MG63 (cell line): Measurements from ENCODE around the gene ENKD1. TPM values are rescaled to one million over a fixed set of nuclear protein-coding genes. Genes with fewer than 3 reads are reported as not detected.

Source experiments
- DNase-seq: peaks from one replicate; pipeline ENCODE4 v3.0.0-alpha.2; 2020
- H3K27me3 ChIP-seq: fragments of 250-450 bp; sonication (Bioruptor Pico); 2 replicates; pipeline ENCODE4 v1.5.1; 2020; ENCODE audit warnings: mild to moderate bottlenecking, moderate library complexity
- H3K36me3 ChIP-seq: fragments of 250-450 bp; sonication (Bioruptor Pico); 2 replicates; pipeline ENCODE4 v1.5.1; 2020; ENCODE audit warnings: mild to moderate bottlenecking, moderate library complexity
- H3K4me3 ChIP-seq: fragments of 250-450 bp; sonication (Bioruptor Pico); 2 replicates; pipeline ENCODE4 v1.5.1; 2020; ENCODE audit warnings: mild to moderate bottlenecking, moderate library complexity
- H3K9me3 ChIP-seq: fragments of 250-450 bp; sonication (Bioruptor Pico); 2 replicates; pipeline ENCODE4 v1.5.1; 2020; ENCODE audit warnings: mild to moderate bottlenecking, moderate library complexity
- total RNA-seq: library from RNA; depleted of rRNA; stranded (reverse); fragments of >200 nt; shearing (Covaris generic); gene quantifications from 2 replicates; pipeline ENCODE4 v1.2.3, GENCODE V29; 2014; ENCODE audit warnings: low replicate concordance; rRNA removed

Gene ENKD1
- total RNA-seq, 1 experiment from 2014 or later = 15.7 TPM

DNA sequence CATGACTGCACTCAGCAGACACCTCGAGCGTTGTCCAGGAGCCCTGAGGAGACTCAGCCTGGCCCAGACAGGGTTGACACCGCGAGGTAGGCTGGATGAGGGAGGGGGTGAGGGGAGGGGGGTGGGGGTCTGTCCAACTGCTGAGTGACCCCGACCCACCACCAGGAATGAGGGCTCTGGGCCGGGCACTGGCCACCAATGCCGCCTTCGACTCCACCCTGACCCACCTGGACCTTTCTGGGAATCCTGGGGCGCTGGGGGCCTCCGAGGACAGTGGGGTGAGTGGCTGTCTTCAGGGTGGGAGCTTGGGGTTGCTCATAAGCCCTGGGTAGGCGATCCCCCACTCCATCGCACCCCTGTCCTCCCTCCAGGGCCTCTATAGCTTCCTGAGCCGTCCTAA is 18.9 kb downstream of the ENKD1 start:
- no peaks in the 10 kb centered on the region for H3K9me3 ChIP-seq
- no peak for DNase-seq
- no peaks in the 10 kb centered on the region for H3K36me3 ChIP-seq
- no peak overlapping the region for H3K4me3 ChIP-seq
- H3K27me3 ChIP-seq = no peaks in the 10 kb centered on the region

DNA sequence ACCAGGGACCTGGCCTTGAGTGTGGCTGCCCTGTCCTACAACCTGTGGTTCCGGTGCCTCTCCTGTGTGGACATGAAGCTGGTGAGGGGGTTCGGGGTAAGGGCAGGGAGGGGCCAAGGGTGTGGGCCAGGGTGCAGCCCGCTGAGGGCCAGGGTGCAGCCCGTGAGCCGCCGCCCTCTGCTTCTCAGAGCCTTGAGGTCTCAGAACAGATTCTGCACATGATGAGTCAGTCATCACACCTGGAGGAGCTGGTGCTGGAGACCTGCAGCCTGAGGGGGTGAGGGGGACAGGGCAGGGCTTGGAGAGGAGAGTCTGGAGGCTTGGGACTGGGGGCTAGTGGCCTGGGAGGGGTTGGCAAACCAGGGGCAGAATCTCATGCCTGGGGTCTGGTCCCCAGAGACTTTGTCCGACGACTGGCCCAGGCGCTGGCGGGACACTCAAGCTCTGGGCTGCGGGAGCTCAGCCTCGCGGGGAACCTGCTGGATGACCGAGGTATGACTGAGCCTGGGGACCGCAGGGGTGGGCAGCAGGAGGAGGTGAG is 19.4 kb downstream of the ENKD1 start:
- Histone ChIP-seq H3K27me3 (no peaks in the 10 kb centered on the region), H3K9me3 (no peaks in the 10 kb centered on the region), H3K4me3 (no peak overlapping the region), H3K36me3 (no peaks in the 10 kb centered on the region)
- DNase-seq = no peak

DNA sequence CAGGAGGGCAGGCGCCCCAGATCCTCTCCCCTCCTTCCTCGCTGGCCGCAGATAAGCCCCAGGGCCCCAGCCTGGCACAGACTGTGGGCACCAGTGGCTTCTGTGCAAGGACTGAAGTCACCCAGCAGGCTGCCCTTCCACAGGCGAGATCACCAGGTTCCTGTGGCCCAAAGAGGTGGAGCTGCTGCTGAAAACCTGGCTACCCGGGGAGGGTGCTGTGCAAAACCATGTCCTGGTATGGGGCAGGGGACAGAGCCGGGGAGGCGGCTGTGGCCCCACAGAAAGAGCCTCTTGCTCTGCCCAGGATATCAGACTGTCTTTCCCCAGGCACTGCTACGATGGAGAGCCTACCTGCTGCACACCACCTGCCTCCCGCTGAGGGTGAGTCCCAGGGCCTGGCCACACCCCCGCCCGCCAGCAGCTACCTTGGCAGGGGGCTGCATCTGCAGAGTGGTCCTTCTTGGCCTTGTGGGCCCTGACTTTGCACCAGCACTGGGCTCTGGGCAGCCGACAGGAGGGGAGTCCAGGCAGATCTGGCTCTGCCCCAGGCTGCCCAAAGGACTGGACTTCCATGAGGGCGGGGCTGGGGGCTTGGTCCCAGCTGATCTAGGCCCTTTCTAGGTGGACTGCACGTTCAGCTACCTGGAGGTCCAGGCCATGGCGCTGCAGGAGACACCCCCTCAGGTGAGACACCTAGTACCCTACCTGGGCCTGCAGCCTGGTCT is 21.0 kb downstream of the ENKD1 start:
- Histone ChIP-seq H3K36me3 (no peaks in the 10 kb centered on the region), H3K27me3 (no peaks in the 10 kb centered on the region), H3K9me3 (no peaks in the 10 kb centered on the region), H3K4me3 (no peak overlapping the region)
- no peak for DNase-seq

DNA sequence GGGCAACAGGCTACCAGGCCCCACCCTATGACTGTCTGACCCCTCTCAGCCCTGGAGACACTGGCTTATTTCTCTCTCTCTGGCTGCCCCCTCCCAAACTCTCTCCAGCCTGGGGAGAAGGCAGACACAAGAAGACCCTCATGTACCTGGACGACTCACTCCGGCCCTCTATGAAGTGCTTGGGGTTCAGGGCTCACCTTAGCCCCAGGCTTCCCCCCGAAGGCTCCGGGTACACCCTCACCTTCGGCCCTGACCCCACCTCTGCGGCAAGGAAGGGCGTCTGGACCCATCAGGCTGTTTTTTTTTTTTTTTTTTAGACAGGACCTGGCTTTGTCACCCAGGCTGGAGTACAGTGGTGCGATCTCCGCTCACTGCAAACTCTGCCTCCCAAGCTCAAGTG is 22.5 kb downstream of the ENKD1 start:
- H3K27me3 ChIP-seq = no peaks in the 10 kb centered on the region

DNA sequence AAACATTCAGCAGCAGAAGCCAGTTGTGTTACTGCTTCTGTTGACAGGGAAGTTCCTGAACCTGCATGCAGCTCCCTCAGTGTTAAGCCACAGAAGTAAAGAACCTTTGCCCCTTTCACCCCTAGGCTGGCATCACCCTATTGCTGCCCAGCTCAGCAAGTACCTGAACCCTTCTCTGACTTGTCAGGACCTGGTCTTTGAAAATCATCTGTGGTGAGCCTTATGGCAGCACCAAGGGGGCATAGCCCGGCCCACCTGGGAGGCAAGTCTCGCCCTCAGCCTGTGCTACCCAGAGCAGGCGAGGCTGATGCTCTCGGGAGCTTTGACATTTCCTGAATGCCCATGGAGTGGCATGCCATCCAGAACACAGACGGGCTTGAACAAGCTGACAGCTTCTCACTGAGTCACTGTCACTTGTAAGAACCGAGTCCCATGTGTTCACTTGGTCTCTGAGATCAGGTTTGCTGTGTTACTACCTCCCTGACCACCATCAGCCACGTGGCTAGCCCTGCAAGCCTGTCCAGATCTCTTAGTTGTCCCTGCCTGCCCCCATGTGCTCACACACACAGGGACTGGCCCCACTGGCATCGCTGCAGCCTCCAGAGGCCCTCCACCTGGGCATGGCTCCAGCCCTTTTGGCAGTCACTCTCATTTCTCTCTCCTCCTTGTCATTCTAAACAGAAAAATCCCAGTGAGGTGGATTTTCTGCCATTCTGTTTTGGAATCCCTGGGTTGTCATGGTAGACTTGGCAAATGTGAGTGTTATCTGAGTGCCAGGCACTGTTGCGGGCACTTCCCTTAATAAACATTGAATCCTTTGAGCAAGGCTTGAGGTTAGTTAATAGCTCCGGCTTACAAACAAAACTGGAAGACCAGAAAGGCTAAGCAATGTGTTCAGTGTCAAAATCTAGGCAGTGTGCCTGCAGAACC is 24.5 kb downstream of the ENKD1 start:
- H3K9me3 ChIP-seq = no peaks in the 10 kb centered on the region
- peak; percentile 84 for DNase-seq
- H3K36me3 ChIP-seq = peaks cover 10% of the 10 kb centered on the region
- no peak overlapping the region for H3K4me3 ChIP-seq
- H3K27me3 ChIP-seq = no peaks in the 10 kb centered on the region

More for the DNA sequence above, 22.5 kb downstream of the ENKD1 start:
- no peak overlapping the region for H3K4me3 ChIP-seq
- peaks cover under 1% of the 10 kb centered on the region; the same call in 1 of the 2 replicates for H3K36me3 ChIP-seq
- H3K9me3 ChIP-seq = no peaks in the 10 kb centered on the region
- DNase-seq = no peak

DNA sequence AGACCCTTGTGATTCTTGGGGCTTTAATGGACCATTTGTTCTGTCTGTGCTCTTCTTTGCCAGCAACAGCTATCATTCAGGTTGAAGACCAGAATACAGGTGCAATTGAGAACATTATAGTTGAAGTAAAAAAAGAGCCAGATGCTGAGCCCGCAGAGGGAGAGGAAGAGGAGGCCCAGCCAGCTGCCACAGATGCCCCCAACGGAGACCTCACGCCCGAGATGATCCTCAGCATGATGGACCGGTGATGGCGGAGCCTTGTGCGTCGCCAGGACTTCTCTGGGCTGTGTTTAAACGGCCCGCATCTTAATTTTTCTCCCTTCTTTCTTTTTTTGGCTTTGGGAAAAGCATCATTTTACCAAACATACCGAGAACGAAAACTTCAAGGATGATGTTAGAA is 28.9 kb downstream of the ENKD1 start:
- Histone ChIP-seq H3K27me3 (no peaks in the 10 kb centered on the region), H3K9me3 (no peaks in the 10 kb centered on the region), H3K36me3 (peaks cover 14% of the 10 kb centered on the region), H3K4me3 (no peak overlapping the region)
- no peak for DNase-seq

DNA sequence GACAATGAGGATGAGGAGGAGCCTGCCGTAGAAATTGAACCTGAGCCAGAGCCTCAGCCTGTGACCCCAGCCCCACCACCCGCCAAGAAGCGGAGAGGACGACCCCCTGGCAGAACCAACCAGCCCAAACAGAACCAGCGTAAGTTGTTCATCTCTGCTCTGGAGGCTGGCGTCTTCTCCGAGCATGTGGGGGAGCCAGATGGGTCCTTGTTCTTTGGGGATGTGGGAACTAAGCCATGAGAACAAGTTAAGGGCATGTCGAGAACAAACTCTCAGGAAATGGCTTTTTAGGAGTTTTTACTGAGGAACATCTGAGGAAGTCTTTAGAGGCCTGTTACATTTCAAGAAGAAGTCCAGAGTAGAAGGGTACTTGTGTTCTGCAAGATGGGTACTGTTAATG is 29.8 kb downstream of the ENKD1 start:
- peaks cover 17% of the 10 kb centered on the region for H3K36me3 ChIP-seq

DNA sequence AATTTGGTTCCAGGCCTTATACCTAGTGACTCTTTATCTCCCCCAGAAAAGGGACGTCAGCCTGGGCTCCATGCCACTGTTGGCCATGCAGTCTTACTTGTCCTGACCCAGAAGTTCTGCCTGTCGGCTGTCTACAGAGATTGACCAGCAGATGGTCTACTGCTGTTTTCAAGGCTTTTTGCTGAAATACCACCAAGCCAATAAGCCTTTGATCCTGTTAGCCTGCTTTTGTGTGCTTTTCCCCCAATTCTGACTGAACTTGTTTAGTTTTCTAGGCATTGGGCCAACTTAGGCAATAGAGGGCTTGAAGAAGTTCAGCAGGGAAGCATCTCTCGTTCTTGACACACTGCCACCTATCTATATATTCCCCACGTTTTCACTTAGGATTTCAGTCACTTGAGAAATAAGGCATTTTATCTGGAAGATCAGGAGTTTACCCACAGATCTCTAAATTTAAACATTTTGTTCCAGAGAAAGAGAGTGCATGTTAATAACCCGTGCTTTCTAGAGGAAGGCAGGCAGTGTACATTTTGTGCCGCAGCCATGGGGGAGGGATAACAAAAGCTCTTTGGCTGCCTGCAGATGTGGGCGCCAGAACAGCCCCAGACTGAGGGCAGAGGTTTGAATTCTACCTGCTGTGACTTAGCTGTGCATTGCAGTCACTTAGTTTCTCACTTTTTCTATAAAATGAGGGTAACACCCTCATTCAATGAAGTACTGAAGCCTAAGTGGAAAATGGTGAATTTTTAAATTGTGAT is 34.0 kb downstream of the ENKD1 start:
- DNase-seq = no peak
- Histone ChIP-seq H3K4me3 (no peak overlapping the region), H3K27me3 (no peaks in the 10 kb centered on the region), H3K36me3 (peaks cover 14% of the 10 kb centered on the region), H3K9me3 (no peaks in the 10 kb centered on the region)

More for the DNA sequence above, 29.8 kb downstream of the ENKD1 start:
- Histone ChIP-seq H3K4me3 (no peak overlapping the region), H3K9me3 (no peaks in the 10 kb centered on the region), H3K27me3 (no peaks in the 10 kb centered on the region)
- DNase-seq = no peak

DNA sequence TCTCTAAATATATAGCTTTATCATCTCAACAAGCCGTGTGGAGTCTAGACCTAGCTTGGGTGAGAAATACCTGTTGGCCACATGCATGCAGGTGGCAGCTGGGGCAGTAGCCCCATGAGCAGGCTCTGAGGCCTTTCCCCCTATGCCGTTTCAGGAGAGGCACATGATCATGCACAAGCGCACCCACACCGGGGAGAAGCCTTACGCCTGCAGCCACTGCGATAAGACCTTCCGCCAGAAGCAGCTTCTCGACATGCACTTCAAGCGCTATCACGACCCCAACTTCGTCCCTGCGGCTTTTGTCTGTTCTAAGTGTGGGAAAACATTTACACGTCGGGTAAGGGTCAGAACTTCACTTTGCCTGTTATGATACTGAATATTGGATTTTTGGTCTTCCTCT is 38.3 kb downstream of the ENKD1 start:
- no peaks in the 10 kb centered on the region for H3K9me3 ChIP-seq
- H3K4me3 ChIP-seq = no peak overlapping the region
- no peaks in the 10 kb centered on the region for H3K27me3 ChIP-seq
- peaks cover 14% of the 10 kb centered on the region for H3K36me3 ChIP-seq
- no peak for DNase-seq

DNA sequence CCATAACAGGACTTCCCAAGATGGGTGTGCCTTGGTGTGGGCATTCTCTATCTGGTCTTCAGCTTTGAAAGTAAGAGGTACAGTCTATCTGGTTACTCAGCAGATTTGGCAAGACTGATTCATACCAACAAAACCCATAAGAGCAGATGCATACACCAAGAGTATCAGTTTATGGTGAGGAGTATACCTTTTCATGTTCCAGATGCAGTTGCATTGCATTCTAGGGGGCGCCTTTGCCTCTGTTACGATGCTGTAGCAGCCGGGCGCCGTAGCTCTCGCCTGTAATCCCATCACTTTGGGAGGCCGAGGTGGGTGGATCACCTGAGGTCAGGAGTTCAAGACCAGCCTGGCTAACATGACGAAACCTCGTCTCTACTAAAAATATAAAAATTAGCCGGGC is 52.7 kb downstream of the ENKD1 start:
- Histone ChIP-seq H3K27me3 (no peaks in the 10 kb centered on the region), H3K36me3 (peaks cover 30% of the 10 kb centered on the region), H3K9me3 (no peaks in the 10 kb centered on the region), H3K4me3 (no peak overlapping the region)
- no peak for DNase-seq

Other genes starting within 250 kb of the ENKD1 start
- not detected in 2 replicates for gene HSD11B2, start 235.6 kb downstream of the ENKD1 start, total RNA-seq
- 30.8 and 42.3 TPM in 2 replicates for gene ATP6V0D1, start 185.6 kb downstream of the ENKD1 start, total RNA-seq
- not detected in 2 replicates for gene AGRP, start 183.2 kb downstream of the ENKD1 start, total RNA-seq
- gene RIPOR1, start 137.9 kb downstream of the ENKD1 start, total RNA-seq = 3.1 and 5.0 TPM in 2 replicates
- gene CTCF, start 104.2 kb downstream of the ENKD1 start, total RNA-seq = 26.1 and 32.2 TPM in 2 replicates
- 0.07 TPM in 1 of 2 replicates, not detected in the other for gene CARMIL2, start 21.6 kb downstream of the ENKD1 start, total RNA-seq
- 24.4 and 24.7 TPM in 2 replicates for gene ACD, start 6.5 kb downstream of the ENKD1 start, total RNA-seq
- gene PARD6A, start 5.8 kb downstream of the ENKD1 start, total RNA-seq = 0.89 and 1.5 TPM in 2 replicates
- not detected in 2 replicates for gene C16orf86, start 64 bp upstream of the ENKD1 start, total RNA-seq
- gene GFOD2, start 52.6 kb upstream of the ENKD1 start, total RNA-seq = 11.8 and 13.4 TPM in 2 replicates
- 0.79 and 1.8 TPM in 2 replicates for gene RANBP10, start 139.8 kb upstream of the ENKD1 start, total RNA-seq
- gene TSNAXIP1, start 140.1 kb upstream of the ENKD1 start, total RNA-seq = 1.4 TPM in 1 of 2 replicates, not detected in the other
- gene THAP11, start 175.6 kb upstream of the ENKD1 start, total RNA-seq = 37.2 and 42.9 TPM in 2 replicates
- 55.9 and 178 TPM in 2 replicates for gene NUTF2, start 180.2 kb upstream of the ENKD1 start, total RNA-seq
- gene CENPT, start 180.9 kb upstream of the ENKD1 start, total RNA-seq = 20.4 and 27.4 TPM in 2 replicates
- 19.8 and 38.6 TPM in 2 replicates for gene EDC4, start 206.3 kb upstream of the ENKD1 start, total RNA-seq
- gene NRN1L, start 218.1 kb upstream of the ENKD1 start, total RNA-seq = not detected in 2 replicates
- gene PSKH1, start 226.5 kb upstream of the ENKD1 start, total RNA-seq = 3.1 and 13.8 TPM in 2 replicates